ENCODE data around the gene TNFRSF11A.
A peak's percentile ranks its signal among the peaks of the same experiment; 100 is the strongest.

TNFRSF11A gene

GRCh38 chr18:62412231-62412979, 87.3 kb downstream of the TNFRSF11A start:
- no peak for DNase-seq (ENCODE audit: low read depth in 2 of 3, low spot score in 1 of 3)

DNA sequence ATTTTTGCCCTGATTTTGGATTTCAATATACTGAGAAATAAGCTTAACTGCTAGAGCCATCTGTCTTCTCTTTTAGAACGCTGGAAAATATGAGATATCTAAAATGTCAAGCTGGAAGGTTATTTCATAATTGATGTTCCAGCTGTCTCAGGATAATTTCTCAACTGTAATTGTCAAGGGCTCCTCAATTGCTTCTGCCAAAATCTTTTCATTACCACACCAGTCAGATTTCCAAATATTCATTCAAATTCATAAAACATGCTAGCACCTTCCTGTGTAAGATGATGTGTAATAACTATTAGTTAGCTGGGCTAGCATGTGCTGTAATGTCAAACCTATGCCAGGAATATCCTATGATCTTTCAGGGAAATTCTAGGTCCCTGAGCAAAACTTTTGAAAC, 88.1 kb downstream of the TNFRSF11A start:
- DNase-seq (ENCODE audit: low read depth in 2 of 3, low spot score in 1 of 3) = no peak

DNA sequence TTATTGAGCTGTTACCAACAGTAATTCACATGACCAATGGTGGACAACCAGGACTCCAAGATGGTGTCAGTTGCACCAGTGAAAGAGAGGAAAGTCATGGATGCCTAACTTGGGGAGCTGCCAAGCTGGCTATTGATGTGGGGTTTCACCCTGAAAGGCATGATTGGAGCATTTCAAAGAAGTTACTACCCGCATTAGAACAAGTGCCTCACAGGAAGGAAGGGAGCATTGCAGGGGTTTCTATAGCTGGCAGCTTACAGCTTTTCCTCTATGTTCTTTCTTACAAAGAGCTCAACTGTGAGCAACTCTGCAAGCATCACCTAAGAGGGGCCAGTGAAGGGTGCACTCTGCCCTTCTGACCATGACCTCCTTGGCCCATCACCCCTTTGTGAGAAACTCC, 93.1 kb downstream of the TNFRSF11A start:
- no peak for DNase-seq (ENCODE audit: low read depth in 2 of 3, low spot score in 1 of 3)

DNA sequence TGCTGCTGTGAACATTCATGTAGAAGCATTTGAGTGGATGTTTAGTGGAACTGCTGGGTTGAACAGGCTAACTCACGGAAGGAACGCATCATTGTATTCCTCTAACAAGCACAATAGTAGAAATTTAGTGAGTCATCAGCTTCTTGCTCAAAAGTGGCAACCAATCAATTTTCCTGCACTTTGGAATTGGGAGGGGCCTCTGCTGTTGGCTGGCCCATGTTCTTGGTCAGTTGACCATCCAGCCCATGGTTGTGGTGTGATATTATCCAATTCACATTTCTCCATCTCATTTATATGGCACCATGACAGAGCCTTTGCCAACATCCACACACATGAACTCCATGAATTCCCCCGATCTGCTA, 95.0 kb downstream of the TNFRSF11A start:
- DNase-seq (ENCODE audit: low read depth in 2 of 3, low spot score in 1 of 3) = peak in 2 of 3 donors; percentile 5 to 26

DNA sequence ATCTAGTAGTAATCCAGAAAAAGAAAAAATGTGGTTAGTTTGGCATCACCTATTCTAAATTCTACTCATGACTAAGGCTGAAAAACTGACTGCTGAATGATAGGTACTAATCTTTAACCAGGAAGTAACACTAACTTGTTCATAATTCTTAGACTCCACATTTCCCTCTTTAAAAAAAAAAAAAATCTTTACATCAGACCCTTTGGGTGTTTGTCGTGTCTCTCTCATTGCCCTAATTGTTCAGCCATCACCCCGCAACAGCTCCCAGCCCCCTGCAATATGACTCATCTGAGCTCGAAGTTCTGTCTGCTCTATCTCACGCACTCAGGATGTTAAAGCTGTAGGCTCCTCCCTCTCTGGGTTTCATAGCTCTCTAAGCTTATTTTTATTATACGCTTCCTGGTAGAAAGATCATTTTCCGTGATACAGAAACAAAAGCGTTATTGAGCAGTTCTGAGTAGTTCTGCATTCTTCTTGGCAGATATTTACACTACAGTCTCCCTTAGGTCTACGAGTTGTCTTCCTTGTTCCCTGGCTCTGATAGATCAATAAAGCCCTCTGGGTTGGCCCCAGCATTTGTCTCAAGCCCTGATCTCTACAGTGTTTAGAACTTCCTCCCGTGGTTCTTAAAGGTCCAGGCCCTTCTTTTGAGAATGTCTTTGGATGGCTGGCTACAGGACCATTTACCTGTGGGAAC, 95.6 kb downstream of the TNFRSF11A start:
- peak; percentile 54 to 68 (median 64) for DNase-seq (ENCODE audit: low read depth in 2 of 3, low spot score in 1 of 3)

DNA sequence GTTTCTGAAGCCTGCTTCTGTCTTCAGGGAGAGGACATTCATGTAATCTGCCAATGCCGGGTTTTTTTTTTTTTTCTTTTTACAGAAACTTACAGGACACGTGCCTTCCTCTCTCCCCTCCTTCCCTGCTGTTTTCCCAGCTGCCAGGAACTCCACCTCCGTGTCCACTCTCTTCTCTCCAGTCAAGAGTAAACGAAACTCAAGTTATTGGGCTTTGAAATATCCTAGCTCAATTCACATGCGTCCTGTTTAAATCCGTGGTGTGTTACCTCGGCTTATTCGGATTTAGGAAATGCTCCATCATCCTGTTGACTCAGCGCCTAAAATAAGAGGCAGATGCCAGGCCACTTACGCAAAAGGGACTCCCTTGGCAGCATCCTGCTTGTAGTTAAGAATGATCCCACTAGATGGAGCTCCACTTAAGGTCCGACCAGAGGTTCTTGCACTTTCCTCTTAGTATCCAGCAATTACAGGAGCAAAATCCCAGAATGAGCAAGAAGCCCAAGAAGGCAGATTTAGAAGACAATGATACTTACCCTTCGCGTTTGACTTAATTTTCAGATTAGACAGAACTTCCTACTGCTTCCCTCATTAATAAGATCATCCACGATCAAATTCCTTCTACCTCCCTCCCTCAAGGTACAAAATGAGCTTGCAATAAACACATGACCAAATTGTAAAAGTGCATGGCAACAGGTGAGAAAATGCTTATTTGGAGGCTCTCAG, 100.5 kb downstream of the TNFRSF11A start:
- DNase-seq (ENCODE audit: low read depth in 2 of 3, low spot score in 1 of 3) = peak; percentile 30 to 85 (median 43)

DNA sequence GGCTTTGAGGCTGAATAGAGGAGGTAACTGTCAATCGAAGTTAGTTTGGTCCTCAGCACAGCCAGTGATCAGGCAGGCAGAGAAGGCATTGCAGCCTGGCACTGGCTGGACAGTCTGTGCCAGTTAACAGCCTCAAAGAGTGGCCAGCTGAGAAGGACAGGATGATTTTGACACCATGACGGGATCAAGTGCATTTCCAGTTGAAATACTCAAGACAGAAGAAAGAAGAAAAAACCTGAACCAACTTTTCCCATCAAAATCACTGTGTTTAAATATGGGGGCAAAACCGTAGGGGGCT, 101.0 kb downstream of the TNFRSF11A start:
- DNase-seq (ENCODE audit: low read depth in 2 of 3, low spot score in 1 of 3) = no peak

DNA sequence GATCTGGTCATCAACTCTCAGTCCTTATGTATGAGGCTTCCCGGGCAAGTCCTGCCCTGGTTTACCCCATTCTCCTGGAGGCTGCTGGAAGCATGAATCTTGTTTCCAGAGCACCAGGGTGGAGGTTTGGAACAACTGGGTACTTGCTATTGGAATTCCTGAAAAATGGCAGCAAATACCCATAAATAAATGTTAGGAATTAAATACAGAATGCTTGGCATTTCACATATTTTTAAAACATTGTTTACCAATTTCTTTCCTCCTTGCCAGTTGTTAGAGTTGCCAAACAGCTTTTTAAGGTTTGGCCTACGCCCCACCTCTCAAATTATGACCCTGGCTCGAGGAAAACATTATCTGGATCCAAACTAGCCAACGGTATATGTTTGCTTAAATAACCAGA, 107.1 kb downstream of the TNFRSF11A start:
- DNase-seq (ENCODE audit: low read depth in 2 of 3, low spot score in 1 of 3) = no peak

DNA sequence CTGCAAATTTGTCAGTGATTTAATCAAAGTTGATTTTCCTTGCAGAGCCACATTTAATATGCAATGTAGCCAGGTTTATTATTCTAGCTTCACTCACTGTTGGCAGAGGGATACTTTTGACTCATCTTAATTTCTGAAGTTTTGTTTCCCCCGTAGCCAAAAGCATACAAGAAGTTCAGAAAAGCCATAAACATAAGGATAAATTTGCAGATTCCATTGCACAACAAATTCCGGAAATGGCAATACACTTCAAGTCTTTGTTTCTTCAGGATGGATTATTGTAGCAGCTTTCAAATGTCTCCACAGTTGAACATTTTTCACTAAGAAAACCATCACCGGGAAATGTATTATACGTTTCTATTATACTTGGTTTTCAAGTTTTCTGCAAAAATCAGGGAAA, 109.7 kb downstream of the TNFRSF11A start:
- no peak for DNase-seq (ENCODE audit: low read depth in 2 of 3, low spot score in 1 of 3)

- no peak for DNase-seq (ENCODE audit: low read depth in 2 of 3, low spot score in 1 of 3)
These were observed 110.4 kb downstream of the TNFRSF11A start for GRCh38 chr18:62435435-62436031.

DNA sequence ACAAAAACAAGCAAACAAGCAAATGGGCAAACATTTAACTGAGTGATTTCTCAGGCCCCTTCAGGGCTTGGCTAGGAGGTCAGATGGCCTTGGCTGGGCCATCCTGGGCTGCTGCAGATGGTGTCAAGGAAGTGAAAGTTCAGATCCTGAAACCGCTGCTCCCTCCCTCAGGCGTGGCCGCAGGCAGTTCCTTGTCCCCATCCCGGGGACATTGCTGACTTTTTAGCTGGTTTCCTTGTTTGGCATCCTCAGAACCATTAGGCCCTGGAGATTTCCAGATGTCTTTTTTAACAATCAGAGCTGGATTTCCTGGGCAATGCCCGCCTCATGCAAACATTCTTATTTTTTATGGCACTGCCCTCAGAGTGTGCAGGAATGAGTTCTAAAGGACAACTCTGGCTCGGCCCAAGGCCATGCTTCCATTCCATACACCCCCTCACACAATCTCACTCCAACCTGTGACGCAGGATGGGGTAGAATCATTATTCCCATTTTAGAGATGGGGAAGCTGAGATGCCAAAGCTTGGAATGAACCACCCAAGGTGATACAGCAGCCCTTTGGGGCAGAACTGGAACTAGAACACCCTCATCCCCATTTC, 111.6 kb downstream of the TNFRSF11A start:
- no peak for DNase-seq (ENCODE audit: low read depth in 2 of 3, low spot score in 1 of 3)

GRCh38 chr18:62437235-62438017, 112.3 kb downstream of the TNFRSF11A start:
- DNase-seq (ENCODE audit: low read depth in 2 of 3, low spot score in 1 of 3) = no peak

DNA sequence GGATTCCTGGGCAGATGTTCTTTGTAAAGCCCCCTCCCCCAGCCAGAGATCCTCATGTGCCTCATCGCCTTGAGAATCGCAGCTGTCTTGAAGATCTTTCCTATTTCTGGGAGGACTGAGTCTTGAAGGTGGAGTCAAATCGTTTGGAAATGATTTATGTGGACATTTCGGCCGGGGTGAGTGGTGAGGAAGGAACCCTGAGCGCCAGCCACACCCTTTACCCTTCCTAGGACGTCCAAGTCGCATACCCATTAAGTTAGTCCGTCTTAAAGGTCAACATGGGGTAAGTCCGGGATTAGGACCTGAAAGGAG, 112.9 kb downstream of the TNFRSF11A start:
- no peak for DNase-seq (ENCODE audit: low read depth in 2 of 3, low spot score in 1 of 3)

DNA sequence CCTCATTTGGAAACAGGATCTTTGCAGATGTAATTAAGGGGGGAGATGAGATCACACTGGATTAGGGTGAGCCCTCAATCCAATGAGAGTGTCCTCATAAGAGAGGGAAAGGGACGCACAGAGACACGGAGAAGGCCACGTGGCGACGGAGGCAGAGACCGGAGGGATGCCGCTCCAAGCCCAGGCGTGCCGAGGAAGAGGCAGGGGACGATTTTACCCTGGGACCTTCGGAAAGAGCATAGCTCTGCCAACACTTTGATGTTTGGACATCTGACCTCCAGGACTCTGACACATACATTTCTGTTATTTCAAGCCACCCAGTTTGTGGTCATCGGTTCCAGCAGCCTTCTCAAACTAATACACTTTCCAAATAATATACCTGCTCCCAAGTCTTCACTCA, 113.3 kb downstream of the TNFRSF11A start:
- no peak for DNase-seq (ENCODE audit: low read depth in 2 of 3, low spot score in 1 of 3)

DNA sequence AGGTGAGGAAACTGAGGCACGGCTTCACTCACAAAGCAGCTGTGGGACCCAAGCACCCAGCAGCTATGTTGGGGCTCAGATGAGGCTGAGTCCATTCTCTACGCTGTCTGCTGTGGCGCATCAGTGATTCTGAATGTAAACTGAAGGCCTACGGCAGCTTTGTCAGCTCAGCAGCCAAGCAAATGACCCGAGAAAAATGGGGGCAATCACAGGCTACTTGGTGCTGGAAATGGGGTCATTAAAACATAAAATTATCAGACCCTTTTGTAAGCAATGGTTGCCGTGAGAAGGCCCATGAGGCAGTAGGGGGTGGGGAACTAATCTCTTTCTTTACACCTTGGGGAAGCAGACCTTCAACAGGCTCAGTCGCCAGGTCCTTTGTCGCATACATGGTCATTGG, 113.8 kb downstream of the TNFRSF11A start:
- DNase-seq (ENCODE audit: low read depth in 2 of 3, low spot score in 1 of 3) = no peak
